ENCODE results near the gene KLRK1.

DNA sequence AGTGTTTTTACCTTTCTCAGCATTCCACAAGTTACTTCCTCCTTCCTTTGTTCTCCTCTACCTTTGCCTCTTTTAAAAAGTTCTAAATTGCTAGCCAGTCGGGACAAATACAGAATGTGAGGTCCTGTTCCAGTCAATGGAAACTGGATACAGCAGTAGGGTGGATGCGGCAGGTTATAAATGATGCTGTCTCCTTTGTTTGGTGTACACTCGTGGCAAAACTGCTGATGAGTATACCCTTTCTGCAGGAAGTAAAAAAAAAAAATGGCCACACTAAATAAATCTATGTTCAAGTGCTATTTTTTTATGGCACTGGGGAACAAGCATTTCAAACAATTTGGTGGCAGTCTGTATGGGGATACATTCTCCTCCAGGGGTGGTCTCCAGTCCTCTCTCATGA lies 27.5 kb downstream of the KLRK1 start:
- TF ChIP-seq, protein P1, sequence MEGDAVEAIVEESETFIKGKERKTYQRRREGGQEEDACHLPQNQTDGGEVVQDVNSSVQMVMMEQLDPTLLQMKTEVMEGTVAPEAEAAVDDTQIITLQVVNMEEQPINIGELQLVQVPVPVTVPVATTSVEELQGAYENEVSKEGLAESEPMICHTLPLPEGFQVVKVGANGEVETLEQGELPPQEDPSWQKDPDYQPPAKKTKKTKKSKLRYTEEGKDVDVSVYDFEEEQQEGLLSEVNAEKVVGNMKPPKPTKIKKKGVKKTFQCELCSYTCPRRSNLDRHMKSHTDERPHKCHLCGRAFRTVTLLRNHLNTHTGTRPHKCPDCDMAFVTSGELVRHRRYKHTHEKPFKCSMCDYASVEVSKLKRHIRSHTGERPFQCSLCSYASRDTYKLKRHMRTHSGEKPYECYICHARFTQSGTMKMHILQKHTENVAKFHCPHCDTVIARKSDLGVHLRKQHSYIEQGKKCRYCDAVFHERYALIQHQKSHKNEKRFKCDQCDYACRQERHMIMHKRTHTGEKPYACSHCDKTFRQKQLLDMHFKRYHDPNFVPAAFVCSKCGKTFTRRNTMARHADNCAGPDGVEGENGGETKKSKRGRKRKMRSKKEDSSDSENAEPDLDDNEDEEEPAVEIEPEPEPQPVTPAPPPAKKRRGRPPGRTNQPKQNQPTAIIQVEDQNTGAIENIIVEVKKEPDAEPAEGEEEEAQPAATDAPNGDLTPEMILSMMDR (IDR thresholded peaks at IDR 0.05), result no peak
- TF ChIP-seq POLR2A (IDR thresholded peaks at IDR 0.05), result no peak

All from breast epithelium (tissue), 3 donors.